RWPE2 (cell line): ENCODE data around the gene PLIN1.
A peak's percentile ranks its signal among the peaks of the same experiment; 100 is the strongest.

Source experiments
- ATAC-seq: fragments of 200-7000 bp; cut with Tn5 transposase; 3 replicates; pipeline ENCODE4 v1.9.1; 2021; ENCODE audit warnings: low read depth
- DNase-seq: peaks from one replicate; pipeline ENCODE4 v3.0.0-alpha.2; 2020; ENCODE audit warnings: low spot score
- H3K27ac ChIP-seq: fragments of 450-650 bp; 2 replicates; pipeline ENCODE4 v1.5.1; 2017; ENCODE audit warnings: mild to moderate bottlenecking; ENCODE audit not compliant: poor library complexity, severe bottlenecking
- H3K27me3 ChIP-seq: fragments of 250-450 bp; sonication (Bioruptor Pico); 2 replicates; pipeline ENCODE4 v1.5.1; 2021; ENCODE audit warnings: mild to moderate bottlenecking, moderate library complexity; ENCODE audit not compliant: insufficient read depth, poor library complexity, severe bottlenecking
- H3K36me3 ChIP-seq: fragments of 250-450 bp; sonication (Bioruptor Pico); 2 replicates; pipeline ENCODE4 v1.5.1; 2020; ENCODE audit warnings: low read depth, mild to moderate bottlenecking, moderate library complexity
- H3K4me1 ChIP-seq: fragments of 250-450 bp; sonication (Bioruptor Pico); 2 replicates; pipeline ENCODE4 v1.5.1; 2021; ENCODE audit warnings: mild to moderate bottlenecking, moderate library complexity; ENCODE audit not compliant: insufficient read depth, poor library complexity, severe bottlenecking
- H3K4me3 ChIP-seq: fragments of 250-450 bp; sonication (Bioruptor Pico); 2 replicates; pipeline ENCODE4 v1.5.1; 2021; ENCODE audit warnings: mild to moderate bottlenecking, moderate library complexity; ENCODE audit not compliant: severe bottlenecking
- H3K9me3 ChIP-seq: fragments of 250-450 bp; sonication (Bioruptor Pico); 2 replicates; pipeline ENCODE4 v1.5.1; 2021; ENCODE audit warnings: mild to moderate bottlenecking, moderate library complexity; ENCODE audit not compliant: severe bottlenecking
- CTCF ChIP-seq: fragments of 450-650 bp; IDR thresholded peaks from one replicate; pipeline ENCODE4 v1.5.1; 2017; ENCODE audit warnings: mild to moderate bottlenecking, moderate library complexity; ENCODE audit not compliant: poor library complexity, severe bottlenecking

Gene PLIN1

GRCh38 chr15:89659295-89659694 is 19.9 kb downstream of the PLIN1 start:
- no peak overlapping the region for H3K4me3 ChIP-seq
- ATAC-seq, result no peak

GRCh38 chr15:89657686-89658200 is 21.4 kb downstream of the PLIN1 start:
- Histone ChIP-seq H3K36me3 (no peaks in the 10 kb centered on the region), H3K27ac (no peak overlapping the region), H3K4me3 (no peak overlapping the region), H3K27me3 (no peaks in the 10 kb centered on the region), H3K9me3 (no peaks in the 10 kb centered on the region), H3K4me1 (peaks cover 8% of the 10 kb centered on the region)
- DNase-seq (no peak), ATAC-seq (no peak)
- TF ChIP-seq CTCF, result no peak

More at GRCh38 chr15:89659295-89659694, 19.9 kb downstream of the PLIN1 start:
- Histone ChIP-seq H3K9me3 (no peaks in the 10 kb centered on the region), H3K4me1 (peaks cover 12% of the 10 kb centered on the region), H3K27ac (no peak overlapping the region), H3K36me3 (no peaks in the 10 kb centered on the region), H3K27me3 (no peaks in the 10 kb centered on the region)
- no peak for TF ChIP-seq CTCF
- DNase-seq, result no peak

- Histone ChIP-seq H3K4me3 (no peak overlapping the region), H3K27ac (no peak overlapping the region)
- ATAC-seq, result no peak
These were observed 22.9 kb downstream of the PLIN1 start for GRCh38 chr15:89656116-89656815.

GRCh38 chr15:89654847-89655805 is 24.0 kb downstream of the PLIN1 start, which contains the start of gene KIF7:
Gene KIF7 (minus strand): TSS chr15:89655467. CDS start chr15:89652930, 2,537 bp downstream.
- H3K27me3 ChIP-seq, result no peaks in the 10 kb centered on the region
- peak; percentile 77 for DNase-seq
- ATAC-seq, result peak; percentile 70
- peak within 1 kb of the TSS; percentile 11 for H3K27ac ChIP-seq
- H3K36me3 ChIP-seq, result no peaks in the 10 kb centered on the region
- no peaks in the 10 kb centered on the region for H3K9me3 ChIP-seq
- no peaks in the 10 kb centered on the region for H3K4me1 ChIP-seq
- H3K4me3 ChIP-seq, result peak within 1 kb of the TSS; percentile 75
- no peak for TF ChIP-seq CTCF

More at GRCh38 chr15:89656116-89656815, 22.9 kb downstream of the PLIN1 start:
- TF ChIP-seq CTCF, result no peak
- peak; percentile 6 for DNase-seq
- Histone ChIP-seq H3K4me1 (no peaks in the 10 kb centered on the region), H3K27me3 (no peaks in the 10 kb centered on the region), H3K36me3 (no peaks in the 10 kb centered on the region), H3K9me3 (no peaks in the 10 kb centered on the region)
